ENCODE results near the gene C4BPA. TPM values are rescaled to one million over a fixed set of nuclear protein-coding genes. Genes with fewer than 3 reads are reported as not detected.
A peak's percentile ranks its signal among the peaks of the same experiment; 100 is the strongest.

The C4BPA gene
- total and polyA plus RNA-seq, 9 of the 15 experiments (the other 6 are each of a cell fraction or from before 2014, with no cell fraction given): 0.04 to 0.22 (median 0.11) TPM; not detected in 3

DNA sequence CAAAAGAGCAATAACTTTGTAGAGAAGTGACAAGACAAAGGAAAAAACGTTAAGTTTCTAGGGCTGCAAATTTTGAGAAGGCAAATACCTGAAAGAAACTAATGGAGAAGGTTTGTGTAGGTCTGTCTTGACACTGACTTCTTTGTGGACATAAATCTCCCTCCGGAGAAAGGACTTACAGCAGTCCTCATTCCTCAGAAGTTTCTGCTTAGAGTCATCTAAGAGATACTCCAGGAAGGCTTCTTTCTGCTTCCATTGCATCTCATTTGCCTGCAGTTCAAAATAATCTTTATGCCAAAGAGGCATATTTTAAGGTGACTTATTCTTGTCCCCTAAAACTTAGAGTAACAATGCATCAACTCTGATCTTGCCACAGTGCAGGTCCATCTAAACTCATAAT lies 19.8 kb upstream of the C4BPA start:
- CTCF ChIA-PET (ENCODE audit: low intra/inter-chr PET ratio): interaction anchor here (0.6 to 3.2 kb wide), 4 partner anchors 56 to 417 kb away, joined by 3 to 22 read pairs (median 4); partner anchors contain the start of gene CD55
- no peaks in the 10 kb centered on the region for H3K9me1 ChIP-seq (ENCODE audit: control insufficient read depth, insufficient read depth, low read length)
- H3K4me1 ChIP-seq (replicated peaks in 1 of 2; ENCODE audit: control insufficient read depth in 2 of 2, insufficient read depth in 2 of 2, low read length in 2 of 2): peaks cover 0 to 18% of the 10 kb centered on the region in 2 experiments; a peak in 4 of 5 replicates
- WGBS (ENCODE audit: insufficient coverage, low coverage, missing lambda C conversion rate): 28% methylated on average over 2 of the region's 2 CpGs
- TF ChIP-seq ZBTB7A (IDR thresholded peaks at IDR 0.05; ENCODE audit: borderline replicate concordance, control insufficient read depth, low read depth, low read length) (no peak), CBFB (CRISPR knock-in tag; IDR thresholded peaks at IDR 0.05) (no peak), SMARCA5 (IDR thresholded peaks at IDR 0.05) (no peak), HEY1 (CRISPR knock-in tag; IDR thresholded peaks at IDR 0.05; ENCODE audit: borderline replicate concordance) (no peak), BRCA1 (IDR thresholded peaks at IDR 0.05) (no peak), BRCA1 (CRISPR knock-in tag; IDR thresholded peaks at IDR 0.05) (no peak), RBM15 (IDR thresholded peaks at IDR 0.05; ENCODE audit: insufficient read depth, low read length) (no peak), HMG20B (CRISPR knock-in tag; IDR thresholded peaks at IDR 0.05) (no peak), NONO (IDR thresholded peaks at IDR 0.05; ENCODE audit: low read depth in 2 of 2, low read length in 1 of 2) (no peak)
- TF ChIP-seq, protein P1, sequence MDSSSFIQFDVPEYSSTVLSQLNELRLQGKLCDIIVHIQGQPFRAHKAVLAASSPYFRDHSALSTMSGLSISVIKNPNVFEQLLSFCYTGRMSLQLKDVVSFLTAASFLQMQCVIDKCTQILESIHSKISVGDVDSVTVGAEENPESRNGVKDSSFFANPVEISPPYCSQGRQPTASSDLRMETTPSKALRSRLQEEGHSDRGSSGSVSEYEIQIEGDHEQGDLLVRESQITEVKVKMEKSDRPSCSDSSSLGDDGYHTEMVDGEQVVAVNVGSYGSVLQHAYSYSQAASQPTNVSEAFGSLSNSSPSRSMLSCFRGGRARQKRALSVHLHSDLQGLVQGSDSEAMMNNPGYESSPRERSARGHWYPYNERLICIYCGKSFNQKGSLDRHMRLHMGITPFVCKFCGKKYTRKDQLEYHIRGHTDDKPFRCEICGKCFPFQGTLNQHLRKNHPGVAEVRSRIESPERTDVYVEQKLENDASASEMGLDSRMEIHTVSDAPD (CRISPR knock-in tag; IDR thresholded peaks at IDR 0.05): no peak
- peak; percentile 25 for ATAC-seq
- H4K20me1 ChIP-seq (replicated peaks; ENCODE audit: control insufficient read depth, insufficient read depth, low read length): no peaks in the 10 kb centered on the region
- DNase-seq (ENCODE audit: extremely low read depth in 1 of 4, low spot score in 3 of 4): no peak
- BruUV-seq (replicated peaks): no TSS peak
- no peaks in the 10 kb centered on the region; the same call in 2 of the 3 replicates for H3K36me3 ChIP-seq (ENCODE audit: control insufficient read depth, insufficient read depth, low read length)
- no peaks in the 10 kb centered on the region for H3K27me3 ChIP-seq (ENCODE audit: control insufficient read depth in 2 of 2, insufficient read depth in 2 of 2, low read length in 2 of 2)
- H3K27ac ChIP-seq (ENCODE audit: extremely low read depth, low read depth, low read length): no peak overlapping the region
- no peaks in the 10 kb centered on the region for H3K79me2 ChIP-seq (ENCODE audit: control insufficient read depth, insufficient read depth, low read length)
- H3K9me3 ChIP-seq (replicated peaks; ENCODE audit: control insufficient read depth, insufficient read depth, low read depth, low read length): no peaks in the 10 kb centered on the region
- intact Hi-C loops (cut with micrococcal nuclease) (loop anchor here (1.0 to 5.0 kb wide), 3 partner anchors 238 to 415 kb away; partner anchors contain the start of gene CD55), in situ Hi-C loops (cut with MboI) (no loop called here)
- POLR2A ChIA-PET: interaction anchor here (0.8 to 1.9 kb wide), 7 partner anchors 10 to 481 kb away, joined by 3 to 9 read pairs (median 3); no protein-coding TSS in a partner anchor
- FAIRE-seq: no peak
- no peak overlapping the region for H3K9ac ChIP-seq (ENCODE audit: insufficient read depth in 1 of 2, low read depth in 2 of 2, low read length in 2 of 2)
- no peak overlapping the region for H3K4me3 ChIP-seq
- peak overlapping the region; percentile 29 for H2AFZ ChIP-seq (ENCODE audit: low read depth, low read length)
- H3K4me2 ChIP-seq (ENCODE audit: insufficient read depth, low read length): peak overlapping the region; percentile 44; the same call in 1 of the 2 replicates

Measured in K562 (cell line).